D341Med (cell line): Measurements from ENCODE around the gene WSB2.

Source experiments
- DNase-seq: peaks from one replicate; pipeline ENCODE4 v3.0.0; 2012; ENCODE audit warnings: low spot score

The WSB2 gene

DNA sequence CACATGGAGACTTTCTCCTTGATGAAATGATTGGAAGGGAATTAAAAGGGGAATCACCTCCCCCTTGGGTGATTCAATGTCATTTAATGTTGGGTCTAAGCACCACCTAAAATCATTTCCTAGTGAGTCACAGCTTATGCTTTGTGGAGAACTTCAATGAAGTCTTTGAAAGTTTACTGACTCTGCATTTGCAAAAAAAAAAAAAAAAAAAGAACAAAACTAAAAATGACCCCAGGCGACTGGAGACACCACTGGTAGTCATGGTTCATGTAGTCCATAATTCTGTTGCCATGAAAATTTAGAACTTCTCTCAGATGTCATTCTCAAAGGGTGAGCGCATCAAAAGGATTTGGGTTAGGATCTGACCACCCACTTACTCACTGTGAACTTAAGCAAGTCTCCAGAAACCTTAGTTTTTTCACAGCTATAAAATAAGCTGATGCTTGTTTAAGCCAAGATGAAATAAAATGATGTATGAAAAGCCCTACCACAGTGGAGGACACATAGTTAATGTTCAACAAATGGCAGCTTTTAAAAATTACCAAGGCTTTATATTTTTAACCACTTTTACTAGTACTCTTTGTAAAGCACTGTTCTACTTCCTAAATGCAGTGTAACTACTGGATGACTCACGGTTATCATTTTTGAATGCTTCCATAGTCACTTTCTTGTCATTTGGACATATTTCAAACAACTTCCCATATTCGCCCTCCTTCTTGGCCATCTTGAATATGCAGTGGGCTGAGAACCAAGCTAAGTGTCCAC is 74.1 kb downstream of the WSB2 start:
- no peak for DNase-seq

DNA sequence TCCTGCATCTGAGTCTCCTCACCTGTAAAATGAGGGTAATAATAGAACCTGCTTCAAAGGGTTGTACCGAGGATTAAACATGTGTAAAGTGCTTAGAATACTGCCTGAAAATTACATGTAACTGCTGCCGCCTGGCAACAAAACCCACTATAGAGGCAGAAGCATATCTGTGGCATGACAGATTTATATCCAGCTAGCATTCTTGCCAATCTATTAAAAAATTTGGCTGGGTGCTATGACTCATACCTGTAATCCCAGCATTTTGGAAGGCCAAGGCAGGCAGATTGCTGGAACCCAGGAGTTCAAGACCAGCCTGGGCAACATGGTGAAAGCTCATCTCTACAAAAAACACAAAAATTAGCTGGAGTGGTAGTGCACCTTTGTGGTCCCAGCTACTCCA is 75.8 kb downstream of the WSB2 start:
- DNase-seq = no peak
